Gastroesophageal sphincter (tissue), 3 donors: Measurements from ENCODE around the gene UGT1A8.

Experiments used
- CTCF ChIP-seq, 4 experiments: fragments of 200-600 bp in 2 of 4; fragments of 450-650 bp in 2 of 4; sonication (generic) in 1 of 4; IDR thresholded peaks; one replicate each; pipeline ENCODE4 v1.5.1; 2017 to 2019; ENCODE audit warnings: antibody characterized with exemption in 4 of 4, mild to moderate bottlenecking in 2 of 4, moderate library complexity in 2 of 4
- EP300 ChIP-seq: sonication (generic); formaldehyde crosslinking; IDR thresholded peaks from one replicate; pipeline ENCODE4 v1.6.1; 2017; ENCODE audit warnings: antibody characterized with exemption, mild to moderate bottlenecking
- POLR2A ChIP-seq, 2 donors: fragments of 450-650 bp; IDR thresholded peaks; one replicate each; pipeline ENCODE4 v1.6.1; 2017; ENCODE audit warnings: antibody characterized with exemption in 2 of 2, mild to moderate bottlenecking in 2 of 2, moderate library complexity in 1 of 2
- POLR2AphosphoS5 ChIP-seq: sonication (generic); formaldehyde crosslinking; IDR thresholded peaks from one replicate; pipeline ENCODE4 v1.6.1; 2017; ENCODE audit warnings: antibody characterized with exemption

GRCh38 chr2:233800208-233800607 lies 182.8 kb downstream of the UGT1A8 start:
- TF ChIP-seq CTCF (IDR thresholded peaks at IDR 0.05) (no peak), EP300 (no peak), POLR2A (IDR thresholded peaks at IDR 0.05) (no peak), POLR2AphosphoS5 (no peak)
